Measurements from ENCODE around the gene MYO1D. TPM values are rescaled to one million over a fixed set of nuclear protein-coding genes. Genes with fewer than 3 reads are reported as not detected.

MYO1D gene
- total RNA-seq, 1 experiment from 2014 or later: 57.2 TPM

- no TSS peak for BruUV-seq (replicated peaks)
- H3K4me3 Mint-ChIP-seq (ENCODE audit: low read depth, unreplicated experiment): no peak overlapping the region
- H3K9me3 Mint-ChIP-seq (ENCODE audit: low read depth, unreplicated experiment): no peaks in the 10 kb centered on the region
- H3K4me1 Mint-ChIP-seq (ENCODE audit: low read depth, unreplicated experiment): no peaks in the 10 kb centered on the region
- no peak for TF ChIP-seq CTCF (IDR thresholded peaks at IDR 0.05; ENCODE audit: unreplicated experiment)
- no peaks in the 10 kb centered on the region for H3K36me3 Mint-ChIP-seq (ENCODE audit: insufficient read depth, unreplicated experiment)
- CTCF ChIA-PET: interaction anchor here (0.7 kb wide), 1 partner anchor 1143 kb away, joined by 4 read pairs; no protein-coding TSS in a partner anchor
- intact Hi-C loops (cut with micrococcal nuclease; ENCODE audit: unreplicated experiment): no loop called here
- no peak for DNase-seq
- H3K27me3 Mint-ChIP-seq (ENCODE audit: unreplicated experiment): no peaks in the 10 kb centered on the region
- H3K27ac Mint-ChIP-seq (ENCODE audit: unreplicated experiment): no peak overlapping the region
Measured at GRCh38 chr17:32631341-32632096, 245.4 kb downstream of the MYO1D start.

DNA sequence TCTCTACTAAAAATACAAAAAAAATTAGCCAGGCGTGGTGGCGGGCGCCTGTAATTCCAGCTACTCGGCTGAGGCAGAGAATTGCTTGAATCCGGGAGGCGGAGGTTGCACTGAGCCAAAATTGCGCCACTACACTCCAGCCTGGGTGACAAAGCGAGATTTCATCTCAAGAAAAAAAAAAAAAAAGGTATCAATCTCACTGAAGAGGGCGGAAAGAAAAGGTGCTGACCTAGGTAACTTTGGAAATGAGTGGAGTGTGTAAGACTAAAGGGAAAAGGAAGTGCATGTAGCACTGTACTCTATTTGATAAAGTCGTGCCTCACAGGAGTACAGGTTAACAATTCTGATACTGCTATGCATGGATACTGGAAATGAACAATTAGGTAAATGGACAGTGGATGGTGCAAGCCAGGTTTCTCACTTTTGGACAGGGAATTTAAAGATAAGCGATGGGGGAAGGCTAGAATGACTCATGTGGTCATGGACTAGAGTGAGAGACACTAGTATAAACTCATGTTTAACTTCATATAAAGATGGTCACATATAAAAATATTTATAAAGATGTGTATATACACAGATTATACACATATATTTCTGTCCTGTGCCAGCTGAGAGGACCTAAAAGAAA lies 247.2 kb downstream of the MYO1D start:
- no peaks in the 10 kb centered on the region for H3K27me3 Mint-ChIP-seq (ENCODE audit: unreplicated experiment)
- no peak for DNase-seq
- no peaks in the 10 kb centered on the region for H3K4me1 Mint-ChIP-seq (ENCODE audit: low read depth, unreplicated experiment)
- H3K4me3 Mint-ChIP-seq (ENCODE audit: low read depth, unreplicated experiment): no peak overlapping the region
- no peaks in the 10 kb centered on the region for H3K9me3 Mint-ChIP-seq (ENCODE audit: low read depth, unreplicated experiment)
- BruUV-seq (replicated peaks): no TSS peak
- no peaks in the 10 kb centered on the region for H3K36me3 Mint-ChIP-seq (ENCODE audit: insufficient read depth, unreplicated experiment)
- intact Hi-C loops (cut with micrococcal nuclease; ENCODE audit: unreplicated experiment): no loop called here
- no peak overlapping the region for H3K27ac Mint-ChIP-seq (ENCODE audit: unreplicated experiment)
- no peak for TF ChIP-seq CTCF (IDR thresholded peaks at IDR 0.05; ENCODE audit: unreplicated experiment)
- CTCF ChIA-PET: interaction anchor here (0.7 kb wide), 1 partner anchor 396 kb away, joined by 3 read pairs; no protein-coding TSS in a partner anchor

DNA sequence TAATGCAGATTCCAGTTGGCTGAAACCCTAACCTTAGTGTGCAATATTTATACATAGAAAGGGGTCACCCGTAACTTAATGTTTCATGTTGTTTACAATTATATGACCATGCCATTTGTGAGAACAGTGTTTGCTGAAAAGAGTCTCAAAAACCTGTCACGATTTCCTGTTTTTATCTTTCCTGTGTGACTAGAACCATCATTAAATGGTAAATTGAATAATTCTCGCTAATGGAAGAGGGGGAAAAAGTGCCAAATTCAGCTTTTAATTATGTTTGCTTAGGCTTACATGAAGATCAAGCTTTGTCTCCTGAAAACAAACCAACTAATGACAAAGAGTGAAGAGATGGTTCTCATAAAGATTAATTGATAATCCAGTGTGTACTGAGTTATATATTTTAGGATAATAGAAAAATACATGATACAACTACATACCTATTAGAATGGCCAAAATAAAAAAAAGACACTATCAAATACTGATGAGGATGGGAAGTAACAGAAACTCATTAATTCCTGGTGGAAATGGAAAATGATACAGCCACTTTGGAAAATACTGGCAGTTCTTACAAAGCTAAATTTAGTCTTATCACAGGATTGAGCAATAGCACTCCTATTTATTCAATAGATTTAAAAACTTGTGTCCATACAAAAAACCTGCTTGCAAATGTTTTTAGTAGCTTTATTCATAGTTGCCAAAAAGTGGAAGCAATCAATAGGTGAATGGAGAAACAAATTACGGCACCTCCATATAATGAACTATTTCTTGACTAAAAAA lies 248.5 kb downstream of the MYO1D start:
- BruUV-seq (replicated peaks): no TSS peak
- CTCF ChIA-PET: no interaction called here
- no peak for DNase-seq
- Mint-ChIP-seq H3K4me3 (ENCODE audit: low read depth, unreplicated experiment) (no peak overlapping the region), H3K27me3 (ENCODE audit: unreplicated experiment) (no peaks in the 10 kb centered on the region), H3K4me1 (ENCODE audit: low read depth, unreplicated experiment) (no peaks in the 10 kb centered on the region), H3K27ac (ENCODE audit: unreplicated experiment) (no peak overlapping the region), H3K9me3 (ENCODE audit: low read depth, unreplicated experiment) (no peaks in the 10 kb centered on the region), H3K36me3 (ENCODE audit: insufficient read depth, unreplicated experiment) (no peaks in the 10 kb centered on the region)
- intact Hi-C loops (cut with micrococcal nuclease; ENCODE audit: unreplicated experiment): no loop called here
- no peak for TF ChIP-seq CTCF (IDR thresholded peaks at IDR 0.05; ENCODE audit: unreplicated experiment)

DNA sequence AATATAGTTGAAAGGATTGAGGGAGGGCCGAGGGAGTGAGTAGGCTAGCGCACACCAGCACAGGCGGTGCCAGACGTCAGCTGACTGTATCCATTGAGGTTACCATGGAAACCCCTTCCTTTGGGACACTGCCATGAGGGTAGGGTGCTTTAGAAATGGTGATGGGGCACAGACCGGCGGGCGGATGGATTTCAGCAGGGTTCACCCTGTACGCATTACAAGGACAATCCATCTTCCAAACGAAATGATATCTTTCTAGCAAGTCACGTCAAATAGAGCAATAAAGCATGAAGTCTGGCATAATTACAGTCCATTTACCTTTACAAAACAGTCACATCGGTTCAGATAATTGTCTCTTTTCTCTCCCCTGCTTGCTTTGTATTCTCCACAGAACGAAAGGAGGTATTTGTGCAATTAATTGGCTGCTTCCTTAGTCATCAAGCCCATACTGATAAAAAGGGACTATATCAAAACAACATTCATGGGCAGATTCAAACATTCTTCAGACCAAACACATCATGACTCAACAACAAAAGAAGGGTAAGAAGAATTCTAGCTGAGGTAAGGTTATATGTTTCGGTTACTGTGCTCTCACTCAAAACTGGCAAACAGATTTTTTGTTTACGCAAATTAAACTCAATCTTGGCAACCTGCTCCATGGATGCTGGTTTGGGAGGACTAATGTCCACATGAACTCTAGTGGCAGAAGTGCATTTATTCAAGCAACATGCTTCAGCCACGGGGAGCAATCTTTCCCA lies 249.5 kb downstream of the MYO1D start:
- H3K27me3 Mint-ChIP-seq (ENCODE audit: unreplicated experiment): no peaks in the 10 kb centered on the region
- intact Hi-C loops (cut with micrococcal nuclease; ENCODE audit: unreplicated experiment): no loop called here
- H3K27ac Mint-ChIP-seq (ENCODE audit: unreplicated experiment): no peak overlapping the region
- no peaks in the 10 kb centered on the region for H3K9me3 Mint-ChIP-seq (ENCODE audit: low read depth, unreplicated experiment)
- no peak overlapping the region for H3K4me3 Mint-ChIP-seq (ENCODE audit: low read depth, unreplicated experiment)
- no peaks in the 10 kb centered on the region for H3K36me3 Mint-ChIP-seq (ENCODE audit: insufficient read depth, unreplicated experiment)
- no peaks in the 10 kb centered on the region for H3K4me1 Mint-ChIP-seq (ENCODE audit: low read depth, unreplicated experiment)
- BruUV-seq (replicated peaks): no TSS peak
- DNase-seq: no peak
- CTCF ChIA-PET: no interaction called here
- TF ChIP-seq CTCF (IDR thresholded peaks at IDR 0.05; ENCODE audit: unreplicated experiment): no peak
